SK-N-SH treated with all-trans-retinoic acid at 6 μM for 48 hours (cell line): ENCODE results near the gene PLEKHG5.

ENCODE experiments used
- ATAC-seq: fragments of 200-7000 bp; cut with Tn5 transposase; 3 replicates; pipeline ENCODE4 v1.9.1; 2020; ENCODE audit warnings: mild to moderate bottlenecking, moderate library complexity
- ARNTL ChIP-seq: fragments of 450-650 bp; formaldehyde crosslinking; IDR thresholded peaks from 2 replicates; pipeline ENCODE4 v1.5.0; 2020; ENCODE audit warnings: low read depth, mild to moderate bottlenecking, moderate library complexity, borderline replicate concordance
- BACH2 ChIP-seq: fragments of 250-450 bp; sonication (Bioruptor Pico); IDR thresholded peaks from 2 replicates; pipeline ENCODE4 v1.9.0; 2021; ENCODE audit warnings: mild to moderate bottlenecking, borderline replicate concordance
- CREB5 ChIP-seq: fragments of 250-450 bp; sonication (Bioruptor Pico); IDR thresholded peaks from 2 replicates; pipeline ENCODE4 v1.5.1; 2020; ENCODE audit warnings: low read depth, mild to moderate bottlenecking, moderate library complexity
- CSDC2 ChIP-seq: fragments of 250-450 bp; sonication (Bioruptor Pico); IDR thresholded peaks from 2 replicates; pipeline ENCODE4 v1.5.0; 2020; ENCODE audit warnings: mild to moderate bottlenecking, moderate library complexity
- CSRNP3 ChIP-seq: fragments of 250-450 bp; sonication (Bioruptor Pico); IDR thresholded peaks from 2 replicates; pipeline ENCODE4 v1.5.1; 2021; ENCODE audit warnings: mild to moderate bottlenecking, moderate library complexity
- ESRRG ChIP-seq: fragments of 250-450 bp; sonication (Bioruptor Pico); IDR thresholded peaks from 2 replicates; pipeline ENCODE4 v1.6.1; 2021; ENCODE audit warnings: mild to moderate bottlenecking
- GLIS3 ChIP-seq: fragments of 250-450 bp; sonication (Bioruptor Pico); IDR thresholded peaks from 2 replicates; pipeline ENCODE4 v1.5.0; 2020; ENCODE audit warnings: mild to moderate bottlenecking, moderate library complexity
- ISL1 ChIP-seq: fragments of 250-450 bp; sonication (Bioruptor Pico); IDR thresholded peaks from 2 replicates; pipeline ENCODE4 v2.1.2; 2022; ENCODE audit warnings: mild to moderate bottlenecking, moderate library complexity
- OSR1 ChIP-seq: fragments of 250-450 bp; sonication (Bioruptor Pico); IDR thresholded peaks from 2 replicates; pipeline ENCODE4 v1.8.0; 2022; ENCODE audit warnings: moderate library complexity, mild to moderate bottlenecking, inconsistent platforms
- PATZ1 ChIP-seq: fragments of 250-450 bp; sonication (Bioruptor Pico); IDR thresholded peaks from 2 replicates; pipeline ENCODE4 v1.8.0; 2020; ENCODE audit warnings: mild to moderate bottlenecking, moderate library complexity, borderline replicate concordance
- POU6F1 ChIP-seq: fragments of 250-450 bp; sonication (Bioruptor Pico); IDR thresholded peaks from 2 replicates; pipeline ENCODE4 v1.8.0; 2021; ENCODE audit warnings: low read depth, mild to moderate bottlenecking, moderate library complexity, borderline replicate concordance
- PPARA ChIP-seq: fragments of 250-450 bp; sonication (Bioruptor Pico); IDR thresholded peaks from 2 replicates; pipeline ENCODE4 v1.5.0; 2020; ENCODE audit warnings: mild to moderate bottlenecking, borderline replicate concordance
- SNAI2 ChIP-seq: fragments of 250-450 bp; sonication (Bioruptor Pico); IDR thresholded peaks from 2 replicates; pipeline ENCODE4 v1.5.0; 2020; ENCODE audit warnings: mild to moderate bottlenecking, moderate library complexity
- TCF4 ChIP-seq: fragments of 250-450 bp; sonication (Bioruptor Pico); IDR thresholded peaks from 2 replicates; pipeline ENCODE4 v1.8.0; 2021; ENCODE audit warnings: mild to moderate bottlenecking, moderate library complexity, borderline replicate concordance
- TOX ChIP-seq: fragments of 250-450 bp; sonication (Bioruptor Pico); IDR thresholded peaks from 2 replicates; pipeline ENCODE4 v1.8.0; 2021; ENCODE audit warnings: mild to moderate bottlenecking, moderate library complexity, borderline replicate concordance
- TSHZ2 ChIP-seq: fragments of 250-450 bp; sonication (Bioruptor Pico); IDR thresholded peaks from 2 replicates; pipeline ENCODE4 v1.5.0; 2020; ENCODE audit warnings: mild to moderate bottlenecking, moderate library complexity
- ZC3H10 ChIP-seq: fragments of 250-450 bp; sonication (Bioruptor Pico); IDR thresholded peaks from 2 replicates; pipeline ENCODE4 v1.5.1; 2021; ENCODE audit warnings: mild to moderate bottlenecking, moderate library complexity
- ZFP3 ChIP-seq: fragments of 250-450 bp; sonication (Bioruptor Pico); IDR thresholded peaks from 2 replicates; pipeline ENCODE4 v1.5.0; 2020; ENCODE audit warnings: mild to moderate bottlenecking, moderate library complexity
- ZFP30 ChIP-seq: fragments of 450-650 bp; formaldehyde crosslinking; IDR thresholded peaks from 2 replicates; pipeline ENCODE4 v1.5.0; 2022; ENCODE audit warnings: mild to moderate bottlenecking, moderate library complexity
- ZNF565 ChIP-seq: fragments of 450-650 bp; formaldehyde crosslinking; conservative IDR thresholded peaks from 2 replicates; pipeline ENCODE4 v1.5.0; 2020; ENCODE audit warnings: low read depth, mild to moderate bottlenecking, moderate library complexity
- ZNF70 ChIP-seq: fragments of 450-650 bp; formaldehyde crosslinking; IDR thresholded peaks from 2 replicates; pipeline ENCODE4 v1.5.0; 2020; ENCODE audit warnings: mild to moderate bottlenecking, moderate library complexity
- ZNF8 ChIP-seq: fragments of 450-650 bp; formaldehyde crosslinking; IDR thresholded peaks from 2 replicates; pipeline ENCODE4 v1.5.0; 2020; ENCODE audit warnings: mild to moderate bottlenecking, moderate library complexity

PLEKHG5 gene

GRCh38 chr1:6419397-6419803 lies 72.1 kb downstream of the PLEKHG5 start (continued):
- no peak for TF ChIP-seq POU6F1 (CRISPR knock-in tag)

- no peak for ATAC-seq
- TF ChIP-seq ISL1 (CRISPR knock-in tag) (no peak), ZC3H10 (CRISPR knock-in tag) (no peak), TCF4 (CRISPR knock-in tag) (no peak), ARNTL (no peak), ZFP30 (CRISPR knock-in tag) (no peak), ZNF70 (CRISPR knock-in tag) (no peak), PATZ1 (no peak), CSDC2 (CRISPR knock-in tag) (no peak), ZNF8 (CRISPR knock-in tag) (no peak), CSRNP3 (no peak), GLIS3 (CRISPR knock-in tag) (no peak), ESRRG (no peak), TSHZ2 (no peak), ZFP3 (CRISPR knock-in tag) (no peak), PPARA (CRISPR knock-in tag) (no peak)
These were observed 72.6 kb downstream of the PLEKHG5 start for GRCh38 chr1:6418668-6419396.

- ATAC-seq, result no peak
- TF ChIP-seq GLIS3 (CRISPR knock-in tag) (no peak), PPARA (CRISPR knock-in tag) (no peak), BACH2 (CRISPR knock-in tag) (no peak), ARNTL (no peak), TOX (CRISPR knock-in tag) (no peak), CREB5 (CRISPR knock-in tag) (no peak), ZNF565 (no peak), ISL1 (CRISPR knock-in tag) (no peak), OSR1 (CRISPR knock-in tag) (no peak), ZFP30 (CRISPR knock-in tag) (no peak), POU6F1 (CRISPR knock-in tag) (no peak), PATZ1 (no peak), ZNF8 (CRISPR knock-in tag) (no peak), ZNF70 (CRISPR knock-in tag) (no peak), SNAI2 (CRISPR knock-in tag) (no peak), ZFP3 (CRISPR knock-in tag) (no peak), TCF4 (CRISPR knock-in tag) (no peak), CSDC2 (CRISPR knock-in tag) (no peak)
These were observed 73.4 kb downstream of the PLEKHG5 start for GRCh38 chr1:6417961-6418667.
